AG04450 (cell line): ENCODE data around the gene ARL5A. TPM values are rescaled to one million over a fixed set of nuclear protein-coding genes. Genes with fewer than 3 reads are reported as not detected.
"Not testable (repeated sequence)": the region's sequence is repeated elsewhere in the genome, so short reads cannot be mapped to it uniquely, and the experiment has no call there.

Source experiments
- CTCF ChIA-PET: fragments of 300-600, 350-600 bp; formaldehyde crosslinking; extraction: SDS; loops from one replicate; lab custom pipeline; 2022; ENCODE audit warnings: antibody characterized with exemption, inconsistent platforms; lab: Charles Lee
- POLR2A ChIA-PET: fragments of 350-600 bp; formaldehyde crosslinking; extraction: SDS; loops from one replicate; lab custom pipeline; 2021; ENCODE audit warnings: antibody characterized with exemption, inconsistent platforms; lab: Yijun Ruan, JAX
- DNase-seq: peaks from one replicate; pipeline ENCODE4 v3.0.0-alpha.2; 2011; ENCODE audit warnings: low read depth, low spot score
- H3K27ac ChIP-seq: one replicate; pipeline ENCODE4 v1.5.1; 2012; ENCODE audit warnings: low read depth, low read length, control low read depth
- H3K27me3 ChIP-seq: one replicate; pipeline ENCODE4 v1.6.0; 2012; ENCODE audit warnings: low read length; ENCODE audit not compliant: control insufficient read depth, insufficient read depth
- H3K4me3 ChIP-seq: 2 replicates; pipeline ENCODE4 v1.5.1; 2011; ENCODE audit warnings: mild to moderate bottlenecking, low read depth, low read length, control low read depth
- H3K9me3 ChIP-seq: 2 replicates; pipeline ENCODE4 v1.5.1; 2012; ENCODE audit warnings: low read length; ENCODE audit not compliant: control insufficient read depth, insufficient read depth
- polyA plus RNA-seq: library from polyadenylated mRNA; depleted of rRNA; stranded (reverse); fragments of >200 nt; gene quantifications from 2 replicates; pipeline ENCODE4 v1.2.3, GENCODE V29; 2011
- TF ChIP-seq, protein P1 (sequence below): IDR thresholded peaks from 2 replicates; pipeline ENCODE4 v1.5.1; 2011; ENCODE audit warnings: low read depth, low read length, control low read depth, inconsistent platforms

Gene ARL5A
- polyA plus RNA-seq, 1 experiment, result 24.9 TPM

DNA sequence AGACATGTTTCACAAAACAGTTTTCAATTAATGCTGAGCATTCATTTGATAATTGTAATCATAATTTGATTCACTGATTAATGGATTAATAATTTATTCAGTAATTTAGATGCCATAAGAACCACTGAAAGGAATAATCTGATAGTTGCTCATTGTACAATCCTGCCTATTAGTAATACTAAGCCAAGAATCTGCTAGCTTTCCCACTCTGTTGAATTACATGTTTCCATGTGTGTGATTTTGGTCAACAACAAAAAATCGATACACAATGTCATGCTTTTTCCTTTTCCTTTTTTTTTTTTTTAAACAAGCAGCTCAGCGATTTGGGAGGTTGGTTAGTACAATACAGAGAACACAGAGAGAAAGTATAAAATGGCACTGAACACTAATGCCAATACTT, 25.9 kb downstream of the ARL5A start:
- no peaks in the 10 kb centered on the region for H3K27me3 ChIP-seq
- H3K4me3 ChIP-seq, result no peak overlapping the region
- DNase-seq, result no peak
- TF ChIP-seq, protein P1, sequence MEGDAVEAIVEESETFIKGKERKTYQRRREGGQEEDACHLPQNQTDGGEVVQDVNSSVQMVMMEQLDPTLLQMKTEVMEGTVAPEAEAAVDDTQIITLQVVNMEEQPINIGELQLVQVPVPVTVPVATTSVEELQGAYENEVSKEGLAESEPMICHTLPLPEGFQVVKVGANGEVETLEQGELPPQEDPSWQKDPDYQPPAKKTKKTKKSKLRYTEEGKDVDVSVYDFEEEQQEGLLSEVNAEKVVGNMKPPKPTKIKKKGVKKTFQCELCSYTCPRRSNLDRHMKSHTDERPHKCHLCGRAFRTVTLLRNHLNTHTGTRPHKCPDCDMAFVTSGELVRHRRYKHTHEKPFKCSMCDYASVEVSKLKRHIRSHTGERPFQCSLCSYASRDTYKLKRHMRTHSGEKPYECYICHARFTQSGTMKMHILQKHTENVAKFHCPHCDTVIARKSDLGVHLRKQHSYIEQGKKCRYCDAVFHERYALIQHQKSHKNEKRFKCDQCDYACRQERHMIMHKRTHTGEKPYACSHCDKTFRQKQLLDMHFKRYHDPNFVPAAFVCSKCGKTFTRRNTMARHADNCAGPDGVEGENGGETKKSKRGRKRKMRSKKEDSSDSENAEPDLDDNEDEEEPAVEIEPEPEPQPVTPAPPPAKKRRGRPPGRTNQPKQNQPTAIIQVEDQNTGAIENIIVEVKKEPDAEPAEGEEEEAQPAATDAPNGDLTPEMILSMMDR, result no peak
- ChIA-PET POLR2A (no interaction called here), CTCF (no interaction called here)
- H3K27ac ChIP-seq, result no peak overlapping the region
- no peaks in the 10 kb centered on the region for H3K9me3 ChIP-seq

DNA sequence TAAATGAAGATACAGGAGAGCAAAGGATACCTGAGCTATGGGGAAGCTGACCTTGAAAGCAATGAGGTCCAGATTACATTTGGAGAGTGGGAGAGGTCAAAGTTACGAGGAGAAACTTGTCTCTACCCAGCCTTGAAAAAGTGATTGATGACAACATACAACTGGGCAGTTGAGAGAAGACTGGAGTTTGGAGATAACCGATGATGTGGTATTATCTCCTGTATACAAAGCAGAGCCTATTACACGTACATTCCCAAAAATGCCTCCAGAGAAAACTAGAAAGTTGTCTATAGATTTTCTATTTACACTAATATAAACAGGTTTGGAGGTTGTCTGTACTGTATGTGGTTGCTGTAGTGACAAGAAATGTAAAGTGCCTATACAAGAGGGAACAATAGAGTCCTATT, 28.3 kb downstream of the ARL5A start:
- Histone ChIP-seq H3K27ac (no peak overlapping the region), H3K27me3 (no peaks in the 10 kb centered on the region), H3K9me3 (no peaks in the 10 kb centered on the region), H3K4me3 (no peak overlapping the region)
- ChIA-PET POLR2A (no interaction called here), CTCF (interaction anchor here (1.5 kb wide), 1 partner anchor 11 kb away, joined by 3 read pairs; no protein-coding TSS in a partner anchor)
- TF ChIP-seq, protein P1, result no peak
- no peak for DNase-seq

DNA sequence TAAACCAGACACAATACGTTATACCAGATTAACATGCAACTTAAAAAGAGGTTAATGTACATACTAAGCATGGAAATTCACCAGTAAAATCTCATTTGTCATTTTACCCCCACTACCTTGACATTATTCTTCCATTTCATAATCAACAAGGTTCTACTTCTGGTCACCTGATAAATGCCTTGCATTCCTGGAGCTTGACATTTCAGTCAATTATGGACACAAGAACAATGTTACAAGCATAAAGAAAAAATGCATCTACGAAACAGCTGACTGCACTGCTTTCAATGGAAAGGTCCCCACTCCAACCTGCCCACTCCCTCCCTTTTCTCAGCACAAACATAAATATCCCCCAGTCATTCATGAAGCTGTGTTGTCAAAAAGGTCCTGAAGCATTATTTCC, 31.4 kb downstream of the ARL5A start:
- Histone ChIP-seq H3K27me3 (no peaks in the 10 kb centered on the region), H3K4me3 (no peak overlapping the region), H3K27ac (no peak overlapping the region), H3K9me3 (no peaks in the 10 kb centered on the region)
- DNase-seq, result no peak
- CTCF ChIA-PET, result interaction anchor here (1.3 kb wide), 1 partner anchor 10 kb away, joined by 3 read pairs; no protein-coding TSS in a partner anchor
- POLR2A ChIA-PET, result no interaction called here
- TF ChIP-seq, protein P1, result no peak

DNA sequence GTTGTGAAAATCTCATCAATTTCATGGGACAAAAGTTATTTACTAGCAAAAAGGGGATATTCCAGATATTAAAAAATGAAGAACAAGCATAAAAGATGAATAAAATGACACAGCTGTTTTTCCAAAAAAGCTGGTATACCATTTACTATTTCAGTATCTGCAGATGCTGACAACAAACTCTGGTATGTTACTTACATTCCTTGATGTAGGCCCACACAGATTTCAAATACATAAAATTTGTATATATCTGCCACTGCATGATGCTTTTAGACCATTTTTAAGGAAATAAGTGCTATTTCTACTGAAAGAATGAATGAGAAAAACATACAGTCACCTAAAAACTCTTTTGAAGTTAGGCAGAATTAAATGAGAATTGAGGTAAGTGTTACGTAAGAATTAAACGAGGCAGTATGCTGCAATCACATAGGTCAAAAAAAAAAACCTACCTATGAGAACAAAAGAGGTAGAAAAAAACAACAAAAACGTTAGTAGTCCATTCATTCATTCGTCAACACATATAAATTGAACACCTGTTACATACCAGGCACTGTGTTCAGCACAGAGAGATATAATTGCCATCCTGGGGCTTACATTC, 32.5 kb downstream of the ARL5A start:
- ChIA-PET POLR2A (no interaction called here), CTCF (no interaction called here)
- Histone ChIP-seq H3K27ac (no peak overlapping the region), H3K4me3 (no peak overlapping the region), H3K9me3 (no peaks in the 10 kb centered on the region), H3K27me3 (no peaks in the 10 kb centered on the region)
- DNase-seq, result no peak
- TF ChIP-seq, protein P1, result no peak

DNA sequence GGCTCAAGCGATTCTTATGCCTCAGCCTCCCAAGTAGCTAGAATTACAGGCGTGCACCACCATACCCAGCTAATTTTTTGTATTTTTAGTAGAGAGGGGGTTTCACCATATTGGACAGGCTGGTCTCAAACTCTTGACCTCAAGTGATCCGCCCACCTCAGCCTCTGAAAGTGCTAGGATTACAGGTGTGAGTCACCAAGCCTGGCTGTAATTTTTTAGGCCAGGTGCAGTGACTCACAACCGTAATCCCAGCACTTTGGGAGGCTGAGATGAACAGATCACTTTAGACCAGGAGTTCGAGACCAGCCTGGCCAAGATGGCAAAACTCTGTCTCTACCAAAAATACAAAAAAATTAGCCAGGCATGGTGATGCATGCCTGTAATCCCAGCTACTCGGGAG, 33.8 kb downstream of the ARL5A start:
- H3K27ac ChIP-seq, DNase-seq, H3K4me3 ChIP-seq, H3K27me3 ChIP-seq, H3K9me3 ChIP-seq, CTCF ChIA-PET, POLR2A ChIA-PET: not testable (repeated sequence)
